GM19452 (cell line): Measurements from ENCODE around the gene RHOXF1.
"Not testable (repeated sequence)": the region's sequence is repeated elsewhere in the genome, so short reads cannot be mapped to it uniquely, and the experiment has no call there.

ENCODE experiments used
- ATAC-seq: cut with Tn5 transposase; IDR thresholded peaks from one replicate; pipeline ENCODE4 v1.9.1; 2021; ENCODE audit not compliant: unreplicated experiment

The RHOXF1 gene, protein sequence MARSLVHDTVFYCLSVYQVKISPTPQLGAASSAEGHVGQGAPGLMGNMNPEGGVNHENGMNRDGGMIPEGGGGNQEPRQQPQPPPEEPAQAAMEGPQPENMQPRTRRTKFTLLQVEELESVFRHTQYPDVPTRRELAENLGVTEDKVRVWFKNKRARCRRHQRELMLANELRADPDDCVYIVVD

DNA sequence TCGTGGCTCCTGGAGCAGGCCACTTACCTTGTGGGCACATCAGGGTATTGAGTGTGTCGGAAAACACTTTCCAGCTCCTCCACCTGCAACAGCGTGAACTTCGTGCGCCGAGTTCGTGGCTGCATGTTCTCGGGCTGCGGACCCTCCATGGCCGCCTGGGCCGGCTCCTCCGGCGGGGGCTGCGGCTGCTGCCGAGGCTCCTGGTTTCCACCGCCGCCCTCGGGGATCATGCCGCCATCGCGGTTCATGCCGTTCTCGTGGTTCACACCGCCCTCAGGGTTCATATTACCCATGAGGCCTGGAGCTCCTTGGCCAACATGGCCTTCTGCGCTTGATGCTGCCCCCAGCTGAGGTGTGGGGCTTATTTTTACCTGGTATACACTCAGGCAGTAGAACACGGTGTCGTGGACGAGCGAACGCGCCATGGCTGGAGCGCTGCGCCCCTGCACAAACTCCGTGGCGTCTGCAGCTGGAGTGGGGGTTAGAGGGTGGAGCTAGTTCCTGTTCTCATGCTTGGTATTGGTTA, at the start of gene RHOXF1:
TSS of gene RHOXF1 (minus strand) at position 476 of the 526 bp plus-strand sequence. CDS start at position 425, 51 bp downstream.
- no peak for ATAC-seq

DNA sequence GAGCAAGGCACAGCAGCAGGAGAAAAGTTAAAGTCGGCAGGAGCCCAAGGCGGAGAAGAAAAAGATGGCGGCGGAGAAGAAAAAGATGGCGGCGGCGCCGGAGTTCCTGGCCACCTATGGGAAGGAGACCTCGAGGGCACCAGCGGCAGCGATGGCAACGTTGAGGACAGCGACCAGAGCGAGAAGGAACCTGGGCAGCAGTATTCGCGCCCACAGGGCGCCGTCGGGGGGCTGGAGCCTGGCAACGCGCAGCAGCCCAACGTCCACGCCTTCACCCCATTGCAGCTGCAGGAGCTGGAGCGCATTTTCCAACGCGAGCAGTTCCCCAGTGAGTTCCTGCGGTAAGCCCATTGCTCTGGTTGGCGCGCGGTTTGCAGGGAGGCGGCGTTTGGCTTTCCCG, 43.4 kb upstream of the RHOXF1 start:
- ATAC-seq = not testable (repeated sequence)

DNA sequence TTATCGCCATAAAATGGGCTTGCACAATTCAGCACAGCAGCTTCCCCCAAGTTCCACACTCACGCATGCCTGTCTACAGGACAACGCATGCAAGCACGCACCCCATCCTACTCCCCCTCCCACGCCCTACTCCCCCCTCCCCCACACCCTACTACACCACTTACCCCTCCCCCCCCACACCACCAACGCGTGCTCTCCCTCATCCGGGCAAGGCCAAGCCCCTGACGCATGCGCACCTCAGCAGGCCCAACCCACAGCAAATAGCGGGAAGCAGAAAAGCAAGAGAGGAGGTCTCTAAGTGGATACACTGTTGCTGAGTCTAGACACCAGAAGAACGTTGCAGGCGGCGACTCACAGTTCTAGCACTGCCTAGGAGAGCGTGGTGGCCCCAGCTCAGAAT, 42.6 kb upstream of the RHOXF1 start, which contains the start of gene RHOXF2:
TSS of gene RHOXF2 (plus strand) at position 301 of the 400 bp plus-strand sequence. CDS start 138 bp downstream, outside the sequence.
- ATAC-seq = not testable (repeated sequence)

DNA sequence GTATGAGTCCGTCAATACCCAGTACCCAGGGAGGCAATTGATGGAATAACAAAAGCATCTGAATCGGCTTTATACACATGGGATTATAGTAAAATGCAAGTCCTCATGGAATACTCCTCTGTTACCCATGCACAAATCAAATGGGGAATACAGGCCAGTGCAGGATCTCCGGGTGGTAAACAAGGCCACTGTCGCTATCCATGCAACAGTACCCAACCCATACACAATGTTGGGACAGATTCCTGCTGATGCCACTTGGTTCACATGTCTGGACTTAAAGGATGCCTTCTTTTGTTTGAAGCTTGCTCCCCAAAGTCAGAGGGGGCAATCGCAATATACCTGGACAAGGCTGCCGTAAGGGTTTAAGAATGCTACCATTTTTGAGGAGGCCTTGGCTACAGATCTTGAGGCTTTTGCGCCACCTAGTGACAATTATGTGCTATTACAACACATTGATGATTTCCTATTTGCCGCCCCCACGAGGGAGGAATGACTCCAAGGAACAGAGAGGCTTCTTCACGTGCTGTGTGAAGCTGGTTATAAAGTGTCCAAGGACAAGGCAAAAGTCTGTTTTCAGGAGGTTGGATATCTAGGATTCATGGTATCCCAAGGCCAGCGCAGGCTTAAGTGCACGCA, 34.5 kb upstream of the RHOXF1 start:
- not testable (repeated sequence) for ATAC-seq

DNA sequence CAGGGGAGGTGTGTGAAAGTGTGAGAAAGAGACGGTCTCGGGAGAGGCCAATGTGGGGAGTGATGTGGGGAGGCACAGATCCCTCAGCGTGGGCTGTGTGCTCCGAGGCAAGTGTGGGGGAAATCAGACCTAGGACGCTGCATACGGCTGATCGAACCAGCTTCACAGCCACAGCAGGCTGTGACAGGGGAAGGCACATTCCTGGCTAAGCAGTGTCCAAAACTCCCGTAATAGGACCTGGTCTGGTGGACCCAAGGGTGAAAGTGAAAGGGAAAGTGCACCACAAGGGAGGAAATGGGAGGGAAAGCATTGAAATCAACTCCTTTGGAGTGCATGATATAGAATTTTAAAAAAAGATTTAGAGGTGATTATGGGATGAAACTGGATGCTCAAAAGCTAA, 31.8 kb upstream of the RHOXF1 start:
- ATAC-seq = no peak

DNA sequence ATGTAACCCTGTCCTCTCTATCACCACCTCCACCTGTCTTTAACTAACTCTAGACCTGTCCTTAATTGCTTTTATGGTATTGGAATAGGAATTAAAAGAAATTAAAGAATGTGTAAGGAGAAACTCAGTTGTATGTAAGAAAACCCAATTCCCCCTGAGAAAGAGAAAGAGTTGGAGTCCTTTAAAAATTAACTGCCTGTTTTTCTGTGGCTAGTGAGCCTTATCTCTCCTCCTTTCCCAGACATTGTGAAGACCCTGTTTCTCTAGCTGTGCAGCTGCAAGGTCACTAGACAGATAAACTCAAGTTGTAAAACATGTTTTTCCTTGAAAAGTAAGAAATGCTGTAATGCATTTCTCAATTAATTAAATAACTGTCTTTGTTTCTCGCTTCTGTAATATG, 30.6 kb upstream of the RHOXF1 start:
- not testable (repeated sequence) for ATAC-seq

DNA sequence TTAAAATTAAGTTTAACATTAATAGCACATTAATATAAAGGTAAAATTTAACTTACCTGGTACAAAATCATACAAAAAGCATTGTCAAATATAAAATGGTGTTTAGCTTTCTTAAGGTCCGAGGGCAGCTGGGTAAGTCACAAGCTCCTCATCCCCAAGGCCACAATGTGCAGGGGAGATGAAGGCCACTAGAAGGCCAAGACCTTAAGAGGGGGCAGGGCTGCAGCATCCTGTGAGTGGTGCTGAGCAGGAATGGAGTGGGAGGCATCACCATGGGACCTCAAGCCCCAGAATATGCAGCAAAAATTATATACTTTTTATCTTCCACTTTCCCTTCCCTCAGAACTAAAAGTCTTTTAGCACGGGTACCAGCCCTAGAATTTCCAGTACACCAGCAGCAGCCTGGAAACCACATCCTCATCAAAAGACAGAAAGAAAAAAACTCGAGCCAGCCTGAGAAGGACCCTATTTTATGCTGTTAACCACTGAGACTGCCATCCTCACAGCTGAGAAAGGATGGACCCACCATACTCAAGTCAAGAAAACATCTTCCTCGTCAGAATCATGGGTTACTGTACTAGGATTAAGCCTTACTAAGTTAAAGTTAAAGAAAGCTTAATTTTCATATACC, 29.7 kb upstream of the RHOXF1 start:
- no peak for ATAC-seq

DNA sequence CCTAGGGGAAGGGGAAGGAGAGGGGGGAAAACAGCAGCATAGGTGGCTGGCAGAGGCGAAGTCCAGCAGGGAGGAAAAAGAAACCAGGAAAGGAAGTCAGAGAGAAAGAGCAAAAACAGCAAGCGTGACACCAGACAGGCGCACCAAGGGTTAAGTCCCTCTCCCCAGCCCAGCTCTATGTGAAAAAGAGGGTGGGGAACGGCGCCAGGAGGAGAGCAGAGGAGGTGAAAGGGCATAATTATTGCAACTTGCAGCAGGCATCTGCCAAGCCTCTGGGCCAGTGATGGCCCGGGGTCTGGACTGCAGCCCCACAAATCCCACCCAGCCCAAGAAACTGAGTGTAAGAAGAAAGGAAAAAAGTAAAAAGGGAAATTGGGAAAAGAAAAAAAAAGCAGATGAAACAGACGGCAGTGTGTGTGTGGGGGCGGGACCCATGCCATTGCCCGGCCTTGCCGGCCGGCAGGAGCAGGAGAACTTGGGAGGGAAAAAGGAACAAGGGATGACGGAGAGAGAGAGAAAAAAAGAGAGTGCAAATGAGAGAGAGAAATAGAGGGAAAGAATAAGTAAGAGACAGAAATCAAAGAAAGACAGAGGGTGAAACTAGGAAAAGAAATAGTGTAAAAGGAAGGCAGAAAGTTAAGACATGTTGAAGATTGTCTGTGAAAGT, 28.6 kb upstream of the RHOXF1 start:
- ATAC-seq = no peak

DNA sequence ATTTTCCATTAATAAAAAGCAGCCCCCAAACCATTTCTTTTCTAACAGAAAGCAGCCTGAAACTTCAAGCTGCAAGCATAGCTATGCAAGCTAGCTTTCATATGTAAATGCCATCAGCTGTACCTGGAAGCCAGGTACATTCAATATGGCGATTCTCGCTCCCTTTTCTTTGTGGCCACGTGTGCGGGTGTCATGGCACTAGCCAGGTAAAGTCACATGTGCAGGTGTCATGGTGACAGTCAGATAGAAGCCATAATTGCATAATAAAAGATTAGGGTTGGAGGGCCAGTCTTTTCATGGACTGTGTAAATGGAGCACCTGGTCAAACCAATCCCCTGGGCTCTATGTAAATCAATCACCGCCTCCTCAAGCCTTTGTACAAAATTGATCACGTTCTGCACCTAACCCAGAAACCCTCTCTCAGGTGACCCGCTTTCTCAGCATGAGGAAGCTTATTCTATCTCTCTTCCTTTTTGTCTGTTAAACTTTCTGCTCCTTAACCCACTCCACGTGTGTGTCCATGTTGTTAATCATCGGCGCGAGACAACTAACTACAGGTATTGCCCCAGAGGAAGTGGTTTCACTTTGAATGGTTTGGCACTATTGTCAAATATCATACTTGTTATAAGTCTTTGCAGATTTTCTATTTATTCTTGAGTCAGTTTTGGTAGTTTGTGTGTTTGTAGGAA, 24.7 kb upstream of the RHOXF1 start:
- no peak for ATAC-seq

DNA sequence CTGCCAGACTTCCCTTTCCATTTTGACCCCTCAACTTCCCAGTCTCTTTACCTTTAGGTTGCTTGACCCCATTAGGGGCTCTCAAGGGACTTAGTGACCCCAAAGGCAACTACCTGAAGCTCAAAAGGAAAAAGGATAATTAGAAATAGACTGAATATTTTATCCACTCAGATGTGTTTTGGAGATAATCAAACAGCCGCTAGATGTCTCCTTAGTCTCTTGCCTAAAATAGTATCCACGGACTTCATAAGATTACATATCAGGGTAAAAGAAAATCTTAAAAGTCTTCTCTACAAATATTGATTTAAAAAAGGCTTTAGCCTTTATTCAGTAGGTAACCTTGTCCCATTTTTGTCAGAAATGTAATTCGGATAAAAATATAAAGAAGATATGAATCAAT, 21.7 kb upstream of the RHOXF1 start:
- no peak for ATAC-seq

DNA sequence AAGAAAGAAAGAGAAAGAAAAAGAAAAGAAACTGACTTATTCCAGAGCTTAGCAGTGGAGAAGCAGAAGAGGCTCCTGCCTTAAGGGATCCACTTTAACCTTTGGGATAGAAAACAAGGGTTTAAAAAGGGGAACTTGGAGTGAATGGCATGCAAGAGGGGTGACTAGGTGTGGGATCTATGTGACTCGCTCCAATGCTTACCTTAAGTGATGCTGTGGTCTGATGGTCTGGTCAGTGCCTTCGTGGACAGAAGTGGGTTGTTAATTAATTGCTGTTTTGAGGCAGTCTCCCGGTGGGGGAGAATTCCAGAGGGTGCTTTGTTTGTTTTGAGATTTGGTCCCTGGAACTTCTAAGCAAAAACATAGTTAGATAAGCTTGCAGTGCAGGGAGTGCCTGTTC, 21.1 kb upstream of the RHOXF1 start:
- no peak for ATAC-seq

DNA sequence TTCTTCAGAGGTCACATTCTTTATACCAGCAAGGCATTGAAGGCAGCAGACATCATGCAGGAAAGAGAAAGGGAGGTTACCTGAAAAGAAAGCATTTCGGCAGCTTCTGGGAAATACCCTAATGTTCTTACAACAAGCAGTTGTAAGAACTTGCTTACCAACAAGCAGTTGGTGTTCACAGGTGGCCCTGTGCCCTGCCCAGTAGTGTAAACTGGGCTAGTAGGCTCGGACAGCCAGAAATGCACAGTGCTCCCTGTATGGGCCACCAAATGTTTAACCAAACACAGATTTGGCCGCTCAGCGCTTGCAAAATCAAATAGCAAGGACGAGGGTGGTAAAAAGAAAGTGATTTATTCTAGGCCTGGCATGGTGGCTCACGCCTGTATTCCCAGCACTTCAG, 20.4 kb upstream of the RHOXF1 start:
- no peak for ATAC-seq

DNA sequence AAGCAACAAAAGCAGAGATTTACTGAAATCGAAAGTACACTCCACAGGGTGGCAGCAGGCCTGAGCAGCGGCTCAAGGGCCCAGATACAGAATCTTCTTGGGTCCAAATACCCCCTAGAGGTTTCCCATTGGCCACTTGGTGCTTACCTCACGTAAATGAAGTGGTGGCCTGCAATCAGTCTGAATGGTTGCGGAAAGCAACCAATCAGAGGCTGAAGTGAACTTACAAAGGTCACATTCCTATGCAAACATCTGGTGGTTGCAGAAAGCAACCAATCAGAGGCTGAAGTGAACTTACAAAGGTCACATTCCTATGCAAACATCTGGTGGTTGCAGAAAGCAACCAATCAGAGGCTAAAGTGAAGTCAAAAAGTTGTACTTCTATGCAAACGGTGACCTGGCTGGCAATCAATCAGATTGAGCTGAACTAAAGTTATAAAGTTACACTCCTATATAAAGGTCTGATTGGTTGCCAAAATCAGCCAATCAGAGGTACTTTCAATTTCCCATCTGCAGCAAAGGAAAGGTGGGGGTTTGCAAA, 12.7 kb upstream of the RHOXF1 start:
- ATAC-seq = not testable (repeated sequence)

DNA sequence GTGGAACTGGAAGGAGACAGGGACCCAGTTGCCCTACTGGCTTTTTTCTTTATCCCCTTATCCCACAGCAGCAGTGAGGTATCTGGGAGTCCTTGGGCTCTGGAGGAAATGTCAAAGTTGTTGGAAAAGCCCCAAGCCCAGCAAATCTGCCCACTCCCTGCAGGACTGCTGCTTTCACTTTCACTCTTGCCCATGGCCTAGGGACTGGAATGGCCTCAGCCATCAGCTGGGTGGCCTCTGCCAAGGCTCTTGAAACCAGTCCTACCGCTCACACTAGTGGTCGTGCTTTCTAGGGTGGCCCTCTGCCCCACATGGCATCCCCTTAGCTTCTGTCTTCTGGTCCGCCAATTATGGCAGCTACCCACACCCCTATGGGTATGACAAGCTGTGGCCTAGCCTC, 9.7 kb upstream of the RHOXF1 start:
- ATAC-seq = no peak

DNA sequence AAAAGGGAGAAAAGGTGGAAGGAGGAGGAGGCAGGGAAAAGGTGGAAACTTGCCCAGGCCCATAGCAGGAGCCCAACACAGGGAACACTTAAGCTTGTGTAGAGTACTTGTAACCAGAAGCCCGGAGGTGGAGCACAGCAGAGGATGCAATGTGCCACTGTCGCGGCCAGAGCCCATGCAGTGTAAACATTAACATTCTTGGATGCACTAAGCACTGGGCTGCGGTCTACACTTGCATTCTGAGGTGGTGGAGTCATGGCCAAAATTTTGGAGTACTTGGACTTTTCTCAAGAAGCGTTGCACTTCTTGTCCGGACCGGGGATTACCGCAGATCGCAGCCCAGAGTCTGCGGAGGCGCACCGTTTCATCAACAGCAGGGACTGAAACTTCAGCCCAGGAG, 4.5 kb upstream of the RHOXF1 start:
- ATAC-seq = no peak

DNA sequence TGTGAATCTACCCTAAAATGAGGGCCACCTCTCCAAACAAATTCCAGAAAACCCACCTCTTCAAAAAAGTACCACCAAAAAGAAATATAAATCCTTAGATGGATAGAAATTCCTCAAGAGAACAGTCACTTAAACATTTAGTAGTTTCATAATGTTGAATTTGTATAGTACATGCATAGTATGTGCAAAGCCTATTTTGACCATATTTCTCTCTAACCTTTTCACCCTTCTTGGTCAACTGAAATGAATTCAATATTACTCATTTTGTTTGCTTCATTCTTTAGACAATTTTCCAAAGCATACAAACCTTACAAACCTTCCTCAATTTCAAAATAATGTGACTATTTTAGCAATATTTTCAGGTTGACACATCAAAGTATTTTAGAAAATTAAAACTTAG, 4.1 kb downstream of the RHOXF1 start:
- no peak for ATAC-seq

DNA sequence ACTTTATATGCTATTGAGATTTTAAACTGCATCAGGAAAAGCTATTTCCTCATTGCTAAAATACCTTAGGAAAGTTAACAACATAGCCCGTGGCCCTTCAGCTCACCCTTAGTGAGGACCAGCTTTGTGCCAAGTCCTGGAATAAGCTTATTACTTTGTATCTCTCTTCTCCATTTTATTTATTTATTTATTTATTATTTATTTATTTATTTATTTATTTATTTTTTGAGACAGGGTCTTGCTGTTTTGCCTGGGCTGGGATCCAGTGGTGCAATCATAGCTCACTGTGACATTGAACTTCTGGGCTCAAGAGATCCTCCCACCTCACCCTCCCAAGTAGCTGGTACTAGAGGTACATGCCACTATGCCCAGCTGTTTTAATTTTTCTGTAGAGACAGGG, 6.3 kb downstream of the RHOXF1 start:
- no peak for ATAC-seq

DNA sequence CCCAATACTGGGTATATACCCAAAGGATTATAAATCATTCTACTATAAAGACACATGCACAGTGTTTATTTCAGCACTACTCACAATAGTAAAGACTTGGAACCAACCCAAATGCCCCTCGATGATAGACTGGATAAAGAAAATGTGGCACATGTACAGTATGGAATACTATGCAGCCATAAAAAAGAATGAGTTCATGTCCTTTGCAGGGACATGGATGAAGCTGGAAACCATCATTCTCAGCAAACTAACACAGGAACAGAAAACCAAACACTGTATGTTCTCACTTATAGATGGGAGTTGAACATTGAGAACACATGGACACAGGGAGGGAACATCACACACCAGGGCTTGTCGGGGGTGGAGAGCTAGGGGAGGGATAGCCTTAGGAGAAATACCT, 11.0 kb downstream of the RHOXF1 start:
- not testable (repeated sequence) for ATAC-seq

DNA sequence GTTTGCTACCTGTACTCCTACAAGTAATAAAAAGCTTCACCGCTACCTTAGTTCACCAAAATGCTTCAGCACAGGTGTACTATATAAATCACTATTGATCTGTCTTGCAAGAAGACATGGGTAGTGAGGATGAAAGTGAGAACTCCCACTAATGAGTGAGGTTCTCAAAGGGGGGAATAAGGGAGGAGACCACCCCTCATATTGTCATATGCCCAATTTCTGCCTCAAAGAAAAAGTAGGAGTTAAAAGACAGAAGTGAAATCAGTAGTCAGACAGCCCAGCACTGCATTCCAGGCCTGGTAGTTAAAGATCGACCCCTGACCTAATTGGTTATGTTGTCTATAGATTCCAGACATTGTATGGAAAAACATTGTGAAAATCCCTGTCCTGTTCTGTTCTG, 14.7 kb downstream of the RHOXF1 start:
- not testable (repeated sequence) for ATAC-seq

DNA sequence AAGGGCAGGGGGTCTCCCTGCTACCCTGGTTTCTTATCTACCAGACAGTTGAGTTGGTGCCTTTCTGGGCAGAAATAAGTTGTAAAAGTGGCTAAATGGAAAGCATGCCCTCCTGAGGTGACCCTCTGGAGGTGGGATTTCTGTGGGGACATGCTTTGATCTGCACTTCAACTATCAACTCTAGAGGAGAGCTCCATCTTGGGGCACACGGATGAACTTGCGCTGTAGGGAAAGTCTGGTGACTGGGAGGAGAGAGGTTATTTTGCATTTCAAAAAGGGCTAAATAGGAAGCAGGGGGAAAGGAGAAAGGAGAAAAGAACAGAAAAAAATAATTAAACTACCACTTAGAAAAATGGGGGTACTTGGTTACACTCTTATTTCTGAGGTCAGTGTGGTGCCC, 25.5 kb downstream of the RHOXF1 start:
- ATAC-seq = no peak
